Islet of Langerhans (tissue), 1 donor: Measurements from ENCODE around the gene CCT3.

Experiments
- FAIRE-seq: peaks from one replicate; lab custom pipeline; 2011; peaks lifted over from hg19 to GRCh38; lab: Jason Lieb, UNC

CCT3 gene

DNA sequence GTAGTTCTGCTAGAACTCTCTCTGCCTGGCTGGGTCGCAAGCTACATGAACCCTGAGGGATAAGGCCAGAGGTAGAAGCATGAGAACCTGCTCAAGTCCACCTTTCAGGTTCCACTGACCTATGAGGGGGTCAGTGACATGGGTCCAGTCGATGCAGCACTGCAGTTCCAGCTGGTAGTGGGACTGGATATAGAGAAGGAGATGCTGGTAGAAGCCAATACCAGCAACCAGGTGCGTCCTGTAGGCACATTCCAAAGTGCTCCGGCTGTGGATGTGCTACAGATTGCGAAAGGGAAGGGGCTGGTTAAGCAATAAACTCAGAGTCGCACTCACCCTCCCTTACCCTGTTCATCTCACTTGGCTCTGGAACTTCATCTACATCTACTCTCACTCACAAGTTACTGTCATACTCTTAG, 61.1 kb downstream of the CCT3 start:
- no peak for FAIRE-seq

GRCh38 chr1:156276532-156276931, 61.6 kb downstream of the CCT3 start:
- no peak for FAIRE-seq

GRCh38 chr1:156270314-156270713, 67.8 kb downstream of the CCT3 start:
- FAIRE-seq, result no peak

- no peak for FAIRE-seq
Observed at GRCh38 chr1:156268336-156268735, 69.8 kb downstream of the CCT3 start.

GRCh38 chr1:156266051-156266450, 72.0 kb downstream of the CCT3 start:
- FAIRE-seq, result no peak

DNA sequence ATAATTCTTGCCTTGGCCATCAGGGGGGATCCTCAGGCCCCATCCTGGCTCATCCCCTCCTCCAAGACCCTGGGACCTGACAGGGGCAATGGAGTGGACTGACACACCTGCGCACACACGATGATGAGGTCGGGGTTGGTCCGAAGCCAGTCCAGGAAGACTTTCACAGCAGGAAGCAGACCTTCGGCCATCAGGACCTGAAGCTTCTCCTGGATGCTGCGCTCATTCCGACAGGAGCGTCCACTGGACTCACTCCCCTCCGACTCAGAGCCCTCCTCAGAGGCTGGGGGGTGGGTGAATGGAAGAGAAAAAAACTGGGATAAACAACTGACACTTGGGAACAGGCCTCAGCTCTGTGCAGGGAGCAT, 74.8 kb downstream of the CCT3 start:
- FAIRE-seq, result no peak

- FAIRE-seq, result no peak
Observed at GRCh38 chr1:156262461-156263287, 75.4 kb downstream of the CCT3 start.

DNA sequence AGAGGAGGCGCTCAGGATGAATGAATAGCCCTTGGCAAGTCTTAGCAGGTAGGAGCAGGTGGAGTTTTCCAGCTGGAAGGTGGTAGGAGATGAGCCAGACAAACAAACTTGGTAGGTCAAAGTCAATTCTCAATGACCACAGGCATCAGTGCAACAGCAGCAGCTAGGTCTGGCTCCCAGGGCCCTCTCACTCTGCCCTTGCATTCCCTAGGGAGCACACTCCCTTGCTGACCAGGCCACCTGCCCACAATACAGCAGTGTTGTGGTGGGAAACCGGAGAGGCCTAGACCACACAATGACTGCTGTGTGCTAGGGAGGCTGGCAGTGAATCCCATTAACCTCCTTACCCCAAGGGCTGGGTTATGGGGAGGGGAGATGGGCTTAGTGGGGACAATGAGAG, 77.2 kb downstream of the CCT3 start:
- no peak for FAIRE-seq

GRCh38 chr1:156259805-156260204, 78.3 kb downstream of the CCT3 start:
- no peak for FAIRE-seq
